GM18526 (cell line): ENCODE measurements around the gene TNS2.
A peak's percentile ranks its signal among the peaks of the same experiment; 100 is the strongest.

Source experiments
- POLR2A ChIP-seq: IDR thresholded peaks from 3 replicates; pipeline ENCODE4 v1.6.1; 2011; ENCODE audit not compliant: insufficient read length; ENCODE audit errors: extremely low read depth

TNS2 gene, protein sequence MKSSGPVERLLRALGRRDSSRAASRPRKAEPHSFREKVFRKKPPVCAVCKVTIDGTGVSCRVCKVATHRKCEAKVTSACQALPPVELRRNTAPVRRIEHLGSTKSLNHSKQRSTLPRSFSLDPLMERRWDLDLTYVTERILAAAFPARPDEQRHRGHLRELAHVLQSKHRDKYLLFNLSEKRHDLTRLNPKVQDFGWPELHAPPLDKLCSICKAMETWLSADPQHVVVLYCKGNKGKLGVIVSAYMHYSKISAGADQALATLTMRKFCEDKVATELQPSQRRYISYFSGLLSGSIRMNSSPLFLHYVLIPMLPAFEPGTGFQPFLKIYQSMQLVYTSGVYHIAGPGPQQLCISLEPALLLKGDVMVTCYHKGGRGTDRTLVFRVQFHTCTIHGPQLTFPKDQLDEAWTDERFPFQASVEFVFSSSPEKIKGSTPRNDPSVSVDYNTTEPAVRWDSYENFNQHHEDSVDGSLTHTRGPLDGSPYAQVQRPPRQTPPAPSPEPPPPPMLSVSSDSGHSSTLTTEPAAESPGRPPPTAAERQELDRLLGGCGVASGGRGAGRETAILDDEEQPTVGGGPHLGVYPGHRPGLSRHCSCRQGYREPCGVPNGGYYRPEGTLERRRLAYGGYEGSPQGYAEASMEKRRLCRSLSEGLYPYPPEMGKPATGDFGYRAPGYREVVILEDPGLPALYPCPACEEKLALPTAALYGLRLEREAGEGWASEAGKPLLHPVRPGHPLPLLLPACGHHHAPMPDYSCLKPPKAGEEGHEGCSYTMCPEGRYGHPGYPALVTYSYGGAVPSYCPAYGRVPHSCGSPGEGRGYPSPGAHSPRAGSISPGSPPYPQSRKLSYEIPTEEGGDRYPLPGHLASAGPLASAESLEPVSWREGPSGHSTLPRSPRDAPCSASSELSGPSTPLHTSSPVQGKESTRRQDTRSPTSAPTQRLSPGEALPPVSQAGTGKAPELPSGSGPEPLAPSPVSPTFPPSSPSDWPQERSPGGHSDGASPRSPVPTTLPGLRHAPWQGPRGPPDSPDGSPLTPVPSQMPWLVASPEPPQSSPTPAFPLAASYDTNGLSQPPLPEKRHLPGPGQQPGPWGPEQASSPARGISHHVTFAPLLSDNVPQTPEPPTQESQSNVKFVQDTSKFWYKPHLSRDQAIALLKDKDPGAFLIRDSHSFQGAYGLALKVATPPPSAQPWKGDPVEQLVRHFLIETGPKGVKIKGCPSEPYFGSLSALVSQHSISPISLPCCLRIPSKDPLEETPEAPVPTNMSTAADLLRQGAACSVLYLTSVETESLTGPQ (N-terminal part only)

DNA sequence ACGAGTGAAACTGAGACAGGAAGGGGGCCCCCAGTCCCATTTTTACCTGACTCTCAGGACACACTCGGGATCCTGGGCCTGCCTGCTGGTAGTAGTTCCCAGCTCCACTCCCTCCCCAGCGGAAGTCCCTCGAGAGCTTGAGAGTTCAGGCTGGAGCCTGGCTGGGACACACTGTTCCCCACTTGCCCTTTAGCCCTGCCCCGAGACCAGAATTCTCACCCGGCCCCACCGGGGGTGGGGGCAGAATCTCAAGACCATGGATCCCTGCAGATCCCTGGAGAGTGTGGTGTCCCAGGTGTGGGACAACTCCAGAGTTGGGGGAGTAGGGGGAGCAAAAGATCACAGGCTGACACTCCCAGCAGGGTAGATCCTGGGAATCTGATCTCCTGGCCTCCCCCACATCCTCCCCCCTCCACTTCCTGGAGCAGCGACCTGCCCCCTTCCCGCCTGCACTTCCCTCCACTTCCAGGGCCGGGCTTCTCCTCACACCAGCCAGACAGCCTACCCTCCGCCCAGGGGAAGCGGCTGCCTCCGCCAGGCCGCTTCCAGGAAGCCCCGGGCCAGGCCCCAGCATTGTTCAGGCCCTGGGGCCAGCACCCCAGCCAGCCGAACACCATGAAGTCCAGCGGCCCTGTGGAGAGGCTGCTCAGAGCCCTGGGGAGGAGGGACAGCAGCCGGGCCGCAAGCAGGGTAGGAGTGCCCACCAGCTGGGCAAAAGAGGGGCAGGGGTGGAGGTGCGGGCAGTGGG, at the start of gene TNS2:
Gene TNS2, plus strand, starts transcription at position 495 of the 748 bp plus-strand sequence. Its CDS starts 121 bp downstream, at position 616.
- TF ChIP-seq POLR2A, result no peak

- TF ChIP-seq POLR2A, result no peak
These were observed 45.7 kb upstream of the TNS2 start for GRCh38 chr12:53004178-53004577.

DNA sequence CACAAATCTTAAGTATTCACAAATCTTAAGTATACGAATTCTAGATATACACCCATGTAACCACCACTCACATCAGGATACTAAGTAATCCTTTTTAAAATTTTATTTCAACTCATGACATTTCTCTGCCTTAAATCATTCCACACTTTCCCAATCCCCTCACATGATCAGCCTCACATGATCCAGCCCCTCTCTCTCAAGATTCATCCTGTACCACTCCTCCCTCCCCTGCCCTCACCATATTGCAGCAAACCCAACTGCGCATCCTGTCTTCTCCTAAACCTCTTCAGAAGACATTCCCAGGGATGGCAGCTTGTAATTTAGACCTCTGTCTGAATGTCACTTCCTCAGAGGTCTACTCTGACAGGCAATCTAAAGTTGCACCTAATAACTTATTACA, 45.3 kb upstream of the TNS2 start:
- TF ChIP-seq POLR2A, result no peak

DNA sequence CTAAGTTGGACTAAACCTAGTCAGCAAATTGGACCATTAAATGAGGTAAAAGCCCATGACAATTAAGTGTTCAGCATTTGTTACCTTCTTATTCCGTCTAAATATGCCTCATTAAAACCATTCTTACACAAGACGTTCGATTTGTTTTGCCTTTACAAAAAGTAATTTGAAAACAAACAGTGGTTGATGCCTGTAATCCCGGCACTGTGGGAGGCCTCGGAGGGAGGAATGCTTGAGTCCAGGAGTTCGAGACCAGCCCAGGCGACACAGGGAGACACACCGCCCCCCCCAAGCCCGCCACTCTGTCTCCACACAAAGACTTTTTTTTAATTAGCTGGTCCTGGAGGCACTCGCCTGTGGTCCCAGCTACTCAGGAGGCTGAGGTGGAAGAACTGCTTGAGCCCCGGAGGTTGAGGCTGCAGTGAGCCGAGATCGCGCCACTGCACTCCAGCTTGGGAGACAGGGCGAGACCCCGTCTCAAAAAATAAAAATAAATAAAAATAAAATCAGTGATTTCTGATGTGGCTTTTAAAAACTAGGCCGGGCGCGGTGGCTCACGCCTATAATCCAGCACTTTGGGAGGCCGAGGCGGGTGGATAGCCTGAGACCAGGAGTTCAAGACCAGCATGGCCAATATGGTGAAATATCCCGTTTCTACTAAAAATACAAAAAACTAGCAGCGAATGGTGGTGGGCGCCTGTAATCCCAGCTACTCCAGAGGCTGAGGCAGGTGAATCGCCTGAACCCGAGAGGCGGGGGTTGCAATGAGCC, 44.5 kb upstream of the TNS2 start:
- no peak for TF ChIP-seq POLR2A

DNA sequence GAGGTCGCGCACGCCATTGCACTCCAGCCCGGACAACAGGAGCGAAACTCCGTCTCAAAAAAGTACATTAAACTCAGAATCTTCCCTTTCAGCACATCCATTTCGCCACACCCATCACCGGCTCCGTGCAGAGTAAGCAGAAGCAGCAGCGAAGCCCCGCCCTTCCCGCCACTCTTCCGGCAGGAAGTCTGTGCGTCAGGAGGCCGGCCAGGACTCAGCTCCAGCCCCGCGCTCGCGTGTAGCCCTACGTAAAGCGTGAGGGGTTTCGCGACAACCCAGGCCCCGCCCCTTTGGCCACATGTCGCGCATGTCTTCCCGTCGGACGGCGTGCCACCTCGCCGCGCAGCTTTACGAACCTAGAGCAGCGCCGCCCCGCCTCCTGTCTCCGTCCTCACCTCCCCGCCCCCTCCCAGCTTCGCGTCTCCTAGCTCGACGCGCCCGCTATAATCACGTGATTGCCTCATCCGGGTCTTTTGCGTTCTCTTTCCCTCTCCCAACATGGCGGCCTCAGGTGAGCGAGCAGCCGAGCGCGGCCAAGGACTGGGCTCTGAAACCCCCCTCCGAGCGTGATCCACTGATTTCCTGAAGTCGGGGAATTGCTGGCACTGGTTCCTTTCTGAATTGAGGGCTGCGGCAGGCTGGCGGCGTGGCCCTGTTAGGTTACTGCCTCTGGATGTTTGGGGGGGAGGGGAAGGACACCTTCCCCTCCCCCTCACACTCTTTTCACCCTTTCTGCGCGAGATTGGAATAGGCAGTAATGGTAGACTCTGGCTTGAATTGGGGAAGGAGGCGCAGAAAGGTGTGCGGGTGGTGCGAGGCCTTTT, 43.7 kb upstream of the TNS2 start, which contains the start of gene EIF4B:
Gene EIF4B, plus strand, starts transcription at position 471 of the 824 bp plus-strand sequence. Its CDS starts 28 bp downstream, at position 499.
- peak; percentile 75 for TF ChIP-seq POLR2A

- TF ChIP-seq POLR2A, result peak; percentile 27
These were observed 43.0 kb upstream of the TNS2 start for GRCh38 chr12:53006810-53007309.

GRCh38 chr12:53007343-53007742, 42.5 kb upstream of the TNS2 start:
- TF ChIP-seq POLR2A, result no peak

GRCh38 chr12:53010955-53011354, 38.9 kb upstream of the TNS2 start:
- no peak for TF ChIP-seq POLR2A

- no peak for TF ChIP-seq POLR2A
These were observed 38.0 kb upstream of the TNS2 start for GRCh38 chr12:53011889-53012288.

- TF ChIP-seq POLR2A, result no peak
These were observed 36.9 kb upstream of the TNS2 start for GRCh38 chr12:53012928-53013327.

- TF ChIP-seq POLR2A, result no peak
These were observed 35.2 kb upstream of the TNS2 start for GRCh38 chr12:53014709-53015108.

DNA sequence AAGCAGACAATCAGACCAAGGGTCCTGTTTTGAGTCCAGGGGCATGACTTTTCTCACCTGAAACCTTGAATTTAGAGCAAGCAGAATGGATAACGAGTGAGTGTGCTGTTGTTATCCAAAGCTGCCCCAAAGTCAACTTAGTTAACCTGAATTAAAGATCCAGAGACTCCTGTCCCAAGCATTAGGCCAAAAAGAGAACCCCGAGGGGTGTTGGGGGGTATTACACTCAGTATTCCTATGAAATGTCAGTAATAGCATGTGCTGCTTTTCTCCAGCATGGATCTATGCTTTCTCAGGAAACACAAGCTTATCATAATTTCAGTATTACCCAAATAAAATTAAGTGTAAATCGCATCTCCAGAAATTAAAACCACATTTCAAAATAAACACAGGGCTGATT, 24.6 kb upstream of the TNS2 start:
- no peak for TF ChIP-seq POLR2A

GRCh38 chr12:53031616-53032015, 18.2 kb upstream of the TNS2 start:
- no peak for TF ChIP-seq POLR2A
